GM23248 (cell line): Measurements from ENCODE around the gene OR1A2. TPM values are rescaled to one million over a fixed set of nuclear protein-coding genes. Genes with fewer than 3 reads are reported as not detected.

Source experiments
- polyA plus RNA-seq: library from polyadenylated mRNA; unstranded; fragments of >200 nt; fragmentation: Nextera tagmentation; extraction: Ambion mirVana; gene quantifications from 2 replicates; pipeline ENCODE4 v1.2.1, GENCODE V29; 2016
- total RNA-seq: library from RNA; depleted of rRNA; stranded (reverse); fragments of >200 nt; shearing (Covaris generic); gene quantifications from 2 replicates; pipeline ENCODE4 v1.2.3, GENCODE V29; 2014; rRNA removed

OR1A2 gene
- total and polyA plus RNA-seq, 2 experiments from 2014 or later: not detected

Other genes starting within 250 kb of the OR1A2 start
- not detected in 2 replicates for gene OR1D5, start 133.9 kb upstream of the OR1A2 start, total RNA-seq
- not detected in 2 replicates for gene OR1D5, start 133.9 kb upstream of the OR1A2 start, polyA plus RNA-seq
- gene OR1D2, start 93.1 kb upstream of the OR1A2 start, total RNA-seq: not detected in 2 replicates
- not detected in 2 replicates for gene OR1D2, start 93.1 kb upstream of the OR1A2 start, polyA plus RNA-seq
- gene OR1G1, start 70.0 kb upstream of the OR1A2 start, total RNA-seq: not detected in 2 replicates
- gene OR1G1, start 70.0 kb upstream of the OR1A2 start, polyA plus RNA-seq: not detected in 2 replicates
- not detected in 2 replicates for gene OR1A1, start 10.1 kb downstream of the OR1A2 start, total RNA-seq
- not detected in 2 replicates for gene OR1A1, start 10.1 kb downstream of the OR1A2 start, polyA plus RNA-seq
- gene OR3A1, start 100.8 kb downstream of the OR1A2 start, total RNA-seq: not detected in 2 replicates
- not detected in 2 replicates for gene OR3A1, start 100.8 kb downstream of the OR1A2 start, polyA plus RNA-seq
- not detected in 2 replicates for gene OR3A2, start 188.8 kb downstream of the OR1A2 start, total RNA-seq
- not detected in 2 replicates for gene OR3A2, start 188.8 kb downstream of the OR1A2 start, polyA plus RNA-seq
- gene OR1E1, start 200.9 kb downstream of the OR1A2 start, total RNA-seq: not detected in 2 replicates
- gene OR1E1, start 200.9 kb downstream of the OR1A2 start, polyA plus RNA-seq: not detected in 2 replicates
- gene OR3A3, start 213.9 kb downstream of the OR1A2 start, total RNA-seq: not detected in 2 replicates
- gene OR3A3, start 213.9 kb downstream of the OR1A2 start, polyA plus RNA-seq: not detected in 2 replicates
- not detected in 2 replicates for gene OR1E2, start 236.3 kb downstream of the OR1A2 start, total RNA-seq
- not detected in 2 replicates for gene OR1E2, start 236.3 kb downstream of the OR1A2 start, polyA plus RNA-seq